Colon (tissue), 2 donors: ENCODE measurements around the gene UBE2O.

Experiments
- FAIRE-seq: peaks from 2 replicates; lab custom pipeline; 2012; peaks lifted over from hg19 to GRCh38; lab: Jason Lieb, UNC
- donor health status: control.
- donor health status: control.

UBE2O gene

DNA sequence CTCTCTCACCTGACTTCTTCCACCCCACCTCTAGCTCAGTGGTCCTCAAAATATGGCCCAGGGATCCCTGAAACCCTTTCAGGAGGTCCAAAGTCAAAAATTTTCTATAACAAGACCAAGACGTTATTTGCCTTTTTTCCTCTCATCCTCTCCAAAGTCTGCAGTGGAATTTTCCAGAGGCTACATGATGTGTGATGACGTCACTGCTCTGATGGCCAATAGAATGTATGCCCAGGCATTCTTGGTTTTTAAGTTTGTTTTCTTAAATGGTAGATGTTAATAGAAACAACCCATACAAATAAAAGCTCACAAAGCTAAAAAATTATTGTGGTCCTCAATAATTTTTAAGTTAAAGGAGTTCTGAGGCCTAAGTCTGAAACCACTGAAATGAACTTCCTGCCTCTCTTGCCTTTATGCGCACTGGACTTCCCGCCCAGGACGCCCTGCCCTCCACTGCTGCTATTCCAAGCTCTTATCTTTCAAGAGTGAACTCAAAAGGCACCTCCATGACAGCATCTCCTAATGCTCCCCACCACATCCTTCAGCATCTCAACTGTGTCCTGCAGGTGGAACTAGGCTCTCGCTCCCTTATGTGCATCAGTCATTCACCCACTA, 13.5 kb downstream of the UBE2O start:
- FAIRE-seq: no peak

GRCh38 chr17:76438906-76439305, 14.0 kb downstream of the UBE2O start:
- FAIRE-seq: no peak

DNA sequence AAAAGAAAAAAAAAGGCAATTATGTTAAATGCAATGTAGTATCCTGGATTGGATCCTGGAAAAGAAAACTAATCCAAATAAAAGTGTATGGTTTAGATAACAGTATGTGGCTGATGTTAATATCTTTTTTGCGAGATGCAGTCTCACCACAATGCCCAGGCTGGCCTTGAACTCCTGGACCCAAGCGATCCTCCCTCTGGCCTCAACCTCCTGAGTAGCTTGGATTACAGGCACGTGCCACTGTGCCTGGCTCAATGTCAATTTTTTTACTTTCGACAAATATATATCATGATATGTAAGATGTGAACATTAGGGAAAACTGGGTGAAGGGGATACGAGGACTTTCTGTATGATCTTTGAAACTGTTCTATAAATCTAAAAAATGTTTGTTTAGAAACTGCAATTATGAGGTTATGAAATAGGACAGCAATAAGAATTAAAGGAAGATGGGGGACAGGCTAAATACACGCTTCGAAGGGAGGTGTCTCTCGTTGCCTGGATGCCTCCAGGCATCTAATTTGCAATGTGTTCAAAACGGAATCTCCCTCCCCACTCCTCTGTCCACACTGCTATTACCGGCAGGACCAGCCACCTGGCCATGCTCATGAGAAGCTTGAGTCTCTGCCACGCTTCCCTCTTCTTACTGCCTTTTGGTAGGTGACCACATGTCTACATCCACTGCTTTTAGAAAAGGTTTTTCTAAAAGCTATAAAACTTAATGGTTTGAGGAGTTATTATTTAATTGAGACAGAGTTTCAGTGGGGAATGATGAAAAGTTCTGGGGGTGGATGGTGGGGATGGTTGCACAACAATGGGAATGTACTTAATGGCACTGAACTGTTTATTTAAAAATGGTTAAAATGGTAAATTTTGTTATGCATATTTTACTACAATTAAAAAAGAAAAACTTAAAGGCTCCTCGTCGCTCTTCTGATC, 15.2 kb downstream of the UBE2O start:
- no peak for FAIRE-seq

DNA sequence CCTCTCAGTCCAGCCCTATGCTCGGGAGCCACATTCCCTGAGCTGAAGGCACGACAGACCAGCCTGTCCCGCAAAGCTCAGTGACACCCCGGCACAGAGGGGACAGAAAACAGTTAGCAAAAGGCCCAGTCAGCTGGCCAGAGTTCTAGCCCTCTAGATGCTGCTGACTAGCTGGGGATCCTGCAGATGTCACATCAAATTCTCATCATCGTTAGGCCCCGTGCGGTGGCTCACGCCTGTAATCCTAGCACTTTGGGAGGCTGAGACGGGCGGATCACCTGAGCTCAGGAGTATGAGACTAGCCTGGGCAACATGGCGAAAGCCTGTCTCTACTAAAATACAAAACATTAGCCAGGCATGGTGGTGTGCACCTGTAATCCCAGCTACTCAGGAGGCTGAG, 17.2 kb downstream of the UBE2O start:
- FAIRE-seq: no peak

- FAIRE-seq: no peak
Measured at GRCh38 chr17:76434870-76435269, 18.1 kb downstream of the UBE2O start.

GRCh38 chr17:76433693-76434092, 19.3 kb downstream of the UBE2O start:
- no peak for FAIRE-seq

DNA sequence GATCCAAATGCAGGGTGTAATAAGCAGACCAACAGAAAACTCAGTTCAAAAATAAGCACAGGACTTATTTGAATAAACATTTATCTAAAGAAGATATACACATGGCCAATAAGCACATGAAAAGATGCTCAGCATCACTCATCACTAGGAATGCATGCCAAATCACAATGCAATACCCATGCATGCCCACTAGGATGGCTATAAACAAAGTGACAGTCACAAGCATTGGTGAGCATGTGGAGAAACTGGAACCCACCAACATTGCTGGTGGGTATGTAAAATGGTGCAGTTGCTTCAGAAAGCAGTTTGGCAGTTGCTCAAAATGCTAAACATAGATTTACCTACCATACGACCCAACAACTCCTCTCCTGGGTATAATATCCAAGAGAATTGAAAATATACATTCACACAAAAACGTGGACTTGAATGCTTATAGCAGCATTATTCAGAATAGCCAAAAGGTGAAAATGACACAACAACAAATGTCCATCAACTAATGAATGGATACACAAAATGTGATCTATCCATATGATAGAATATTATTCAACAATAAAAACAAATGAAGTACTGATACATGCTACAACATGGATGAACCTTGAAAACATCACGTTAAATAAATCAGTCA, 20.1 kb downstream of the UBE2O start:
- FAIRE-seq: no peak

- FAIRE-seq: no peak
Measured at GRCh38 chr17:76432004-76432403, 20.9 kb downstream of the UBE2O start.

DNA sequence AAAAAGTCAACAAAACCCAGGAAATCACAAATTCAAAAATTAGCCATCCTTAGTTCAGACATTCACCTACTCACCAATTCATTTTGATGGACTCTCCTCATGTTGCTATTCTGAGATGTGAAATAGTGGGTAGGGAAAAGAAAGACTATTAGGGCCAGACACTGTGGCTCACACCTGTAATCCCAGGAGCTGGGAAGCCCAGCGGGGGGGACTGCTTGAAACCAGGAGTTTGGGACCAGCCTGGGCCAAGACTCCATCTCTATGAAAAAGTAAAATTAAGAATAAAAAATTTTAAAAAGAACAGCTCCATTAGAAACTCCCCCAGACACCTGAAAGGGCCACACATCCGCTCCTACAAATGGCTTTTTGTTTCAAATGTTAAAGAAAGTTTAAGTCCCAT, 21.4 kb downstream of the UBE2O start:
- FAIRE-seq: no peak

- FAIRE-seq: no peak
Measured at GRCh38 chr17:76428511-76428910, 24.4 kb downstream of the UBE2O start.

DNA sequence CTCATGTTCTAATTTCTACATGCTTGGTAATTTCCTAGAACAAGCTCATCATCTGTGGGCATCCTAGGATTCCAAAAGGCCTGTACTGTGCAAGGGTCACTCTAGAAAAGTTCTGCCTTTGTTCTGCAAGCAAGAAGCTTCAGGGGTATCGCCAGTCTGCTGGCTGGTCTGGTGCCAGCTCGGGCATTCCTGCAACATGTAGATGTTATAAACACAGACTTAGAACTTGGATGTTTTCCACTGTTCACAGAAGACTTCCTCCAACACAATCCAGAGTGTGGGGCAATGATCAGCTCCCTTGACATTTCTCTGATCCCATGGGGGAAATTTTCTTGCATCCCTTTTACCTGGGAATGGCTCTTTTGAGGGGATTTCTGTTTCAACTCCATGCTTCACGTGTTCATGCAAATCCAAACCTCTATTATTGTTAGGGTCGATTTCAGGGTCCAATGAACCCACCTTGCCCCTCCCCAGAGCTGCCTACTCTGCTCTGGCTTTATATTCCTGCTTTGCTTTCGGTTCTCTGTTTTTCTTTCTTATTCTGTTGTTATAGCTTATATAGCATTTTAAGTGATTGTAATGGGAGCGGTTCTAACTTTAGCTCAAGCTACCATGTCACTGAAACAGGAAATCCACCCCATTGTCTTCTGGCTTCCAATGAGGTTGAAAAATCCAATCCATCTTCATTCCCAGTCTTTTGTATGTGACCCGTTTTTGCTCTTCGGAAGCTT, 25.3 kb downstream of the UBE2O start:
- FAIRE-seq: no peak

DNA sequence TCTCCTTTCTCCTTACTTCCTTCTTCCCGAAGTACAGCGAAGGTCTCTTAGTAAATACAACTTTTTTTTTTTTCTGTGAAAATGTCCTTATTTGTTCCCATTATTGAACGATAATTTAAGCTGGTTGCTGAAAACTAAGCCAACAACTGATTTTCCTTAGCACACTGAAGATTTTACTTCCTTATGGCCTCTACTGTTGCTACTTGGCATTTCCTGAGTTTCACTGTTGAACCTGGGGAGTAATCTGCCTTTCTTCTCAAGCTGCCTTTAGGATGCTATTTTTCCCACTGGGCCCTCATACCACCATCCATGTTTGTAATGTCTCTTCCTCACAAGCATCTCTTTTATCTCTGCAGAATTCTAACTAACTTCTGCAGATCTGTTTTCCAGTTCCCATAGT, 26.1 kb downstream of the UBE2O start:
- no peak for FAIRE-seq

GRCh38 chr17:76422860-76423259, 30.1 kb downstream of the UBE2O start:
- FAIRE-seq: no peak

- no peak for FAIRE-seq
Measured at GRCh38 chr17:76422406-76422805, 30.5 kb downstream of the UBE2O start.

- no peak for FAIRE-seq
Measured at GRCh38 chr17:76421044-76421407, 31.9 kb downstream of the UBE2O start.

- no peak for FAIRE-seq
Measured at GRCh38 chr17:76420356-76421043, 32.5 kb downstream of the UBE2O start.

DNA sequence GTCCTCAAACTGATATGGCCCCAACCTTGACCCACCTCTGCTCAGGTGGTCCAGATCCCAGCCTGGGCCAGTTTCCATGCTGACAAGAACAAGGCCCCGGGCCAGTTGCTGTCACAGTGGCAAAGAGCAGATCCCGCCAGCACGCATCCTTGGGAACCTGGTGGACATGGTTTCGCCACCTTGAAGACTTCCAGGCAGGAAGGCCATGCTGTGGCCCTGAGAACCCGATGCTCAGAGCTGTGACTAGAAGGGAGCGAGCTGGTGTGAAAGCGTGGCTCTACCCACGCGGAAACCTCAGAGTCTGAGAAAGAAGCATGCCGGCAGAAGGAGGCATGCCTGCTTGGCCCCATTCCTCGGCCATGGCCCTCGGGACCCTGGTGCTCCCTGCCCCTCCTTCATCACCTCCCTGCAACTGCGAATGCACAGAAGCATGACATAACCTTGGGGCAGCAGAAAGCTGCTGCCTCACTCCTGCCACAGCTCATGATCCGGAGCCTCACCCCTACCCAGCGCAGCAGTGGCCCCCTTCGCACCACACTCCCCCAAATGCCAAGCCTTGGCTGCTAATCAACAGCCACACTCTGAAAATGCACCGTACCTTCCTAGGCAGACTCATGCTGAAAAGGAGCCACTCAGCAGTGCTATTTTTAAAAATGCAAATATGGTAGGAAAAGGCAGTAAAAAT, 33.2 kb downstream of the UBE2O start:
- no peak for FAIRE-seq

- no peak for FAIRE-seq
Measured at GRCh38 chr17:76417499-76418143, 35.3 kb downstream of the UBE2O start.

DNA sequence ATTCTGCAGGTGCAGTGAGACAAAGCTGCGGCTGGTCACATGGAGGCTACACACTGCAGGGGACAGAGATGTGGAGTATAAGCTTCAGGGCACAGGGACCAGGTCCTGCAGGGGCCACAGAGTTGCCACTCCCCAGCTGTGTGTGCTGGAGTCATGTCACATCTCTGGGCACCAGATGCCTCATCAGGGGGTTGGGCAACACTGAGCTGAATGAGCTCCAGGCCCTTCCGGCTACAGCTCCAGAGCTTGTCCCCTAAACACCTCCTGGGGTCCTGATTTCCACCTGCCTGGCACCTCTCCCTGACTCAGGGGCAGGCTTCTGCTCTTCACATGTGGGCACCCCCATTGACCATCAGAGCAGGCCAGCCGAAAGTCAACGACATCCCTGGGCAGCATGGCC, 36.1 kb downstream of the UBE2O start:
- FAIRE-seq: no peak

DNA sequence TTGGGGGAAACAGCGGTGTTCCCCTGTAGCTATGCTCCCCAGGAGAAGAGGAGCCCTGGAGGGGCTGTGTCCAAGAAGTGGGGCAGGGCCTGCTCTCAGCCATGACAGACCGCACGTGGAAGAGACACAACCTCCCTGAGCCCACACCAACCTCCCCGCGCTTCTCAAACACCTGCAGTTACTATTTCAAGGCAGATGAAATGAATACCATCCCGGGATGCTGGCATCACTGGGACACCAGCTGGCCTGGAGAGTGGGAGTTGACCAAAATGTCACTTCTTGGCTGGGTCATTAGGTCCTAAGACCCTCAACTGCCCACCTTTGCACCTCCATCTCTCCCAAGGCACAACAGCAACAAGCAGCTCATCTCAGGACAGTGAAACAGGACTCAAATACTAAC, 36.5 kb downstream of the UBE2O start:
- no peak for FAIRE-seq

DNA sequence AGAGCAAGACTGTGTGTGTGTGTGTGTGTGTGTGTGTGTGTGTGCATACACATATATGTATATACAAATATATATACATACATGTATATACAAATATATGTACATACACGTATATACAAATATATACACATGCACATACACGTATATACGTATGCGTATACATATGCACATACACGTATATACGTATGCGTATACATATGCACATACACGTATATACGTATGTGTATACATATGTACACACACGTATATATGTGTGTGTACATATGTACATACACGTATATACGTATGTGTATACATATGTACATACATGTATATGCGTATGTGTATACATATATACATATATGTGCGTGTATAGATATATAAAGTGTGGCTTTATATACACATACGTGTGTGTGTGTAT, 37.2 kb downstream of the UBE2O start:
- FAIRE-seq: no peak
